Activated T-cell treated with anti-CD3 and anti-CD28 coated beads for 24 hours (primary cell): ENCODE results near the gene FLOT1.
"Not testable (repeated sequence)": the region's sequence is repeated elsewhere in the genome, so short reads cannot be mapped to it uniquely, and the experiment has no call there.

Source experiments
- DNase-seq: peaks from one replicate; pipeline ENCODE4 v3.0.0-alpha.2; 2020; ENCODE audit warnings: low read depth

FLOT1 gene

DNA sequence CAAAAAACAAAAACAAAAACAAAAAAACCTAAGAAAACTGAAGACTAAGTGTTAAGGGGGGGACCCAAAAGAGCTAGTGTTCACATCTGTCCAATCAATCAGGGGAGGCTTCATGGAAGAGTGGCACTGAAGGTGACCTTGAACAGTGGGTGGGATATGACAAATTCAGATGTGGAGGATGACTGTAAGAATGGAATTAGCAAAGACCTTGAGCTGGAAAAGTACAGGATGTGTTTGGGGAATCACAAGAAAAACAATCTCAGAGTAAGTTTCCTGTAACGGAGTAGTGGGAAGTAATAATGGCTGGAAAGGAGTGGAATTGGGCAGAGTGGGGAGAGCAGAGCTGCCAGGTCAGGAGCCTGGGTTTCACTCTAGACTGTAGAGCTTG lies 4.8 kb upstream of the FLOT1 start:
- DNase-seq, result no peak

DNA sequence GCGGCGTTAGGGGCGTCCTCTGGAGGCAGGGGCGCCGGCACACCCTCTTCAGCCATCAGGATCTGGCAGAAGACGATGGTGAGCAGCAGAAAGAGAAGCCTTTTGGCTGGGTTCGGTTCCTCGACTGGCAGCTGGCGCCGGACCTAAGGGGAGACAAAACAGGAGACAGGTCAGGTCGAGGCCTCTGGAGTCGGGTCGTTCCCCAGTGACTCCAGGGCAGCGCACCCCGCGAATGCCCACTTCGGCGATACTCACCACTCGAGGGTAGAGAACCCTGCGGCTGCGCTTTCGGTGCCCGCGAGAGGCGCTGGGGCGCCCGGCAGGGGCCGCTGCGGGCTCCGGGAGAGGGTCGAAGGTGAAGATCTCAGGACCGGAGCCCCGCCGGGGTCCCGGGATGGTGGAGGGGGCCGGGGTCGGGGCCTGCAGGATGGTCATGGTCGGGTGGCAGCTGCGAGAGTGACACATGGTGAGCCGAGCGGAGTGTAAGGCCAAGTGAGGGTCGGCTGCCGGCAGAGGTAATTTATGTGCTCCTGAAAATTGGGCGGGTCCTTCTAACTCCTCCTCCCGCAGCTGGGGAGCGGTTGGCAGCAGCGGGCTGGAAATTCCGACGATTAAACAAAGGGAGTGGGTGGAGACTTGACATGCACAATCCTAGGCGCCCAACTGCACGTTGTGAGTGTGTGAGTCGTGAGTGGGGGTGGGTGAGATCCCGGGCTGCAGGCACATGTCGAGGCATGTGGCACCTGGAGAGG lies 1.7 kb upstream of the FLOT1 start, which contains the start of gene IER3:
Gene IER3, minus strand, starts transcription at position 494 of the 752 bp plus-strand sequence. Its CDS starts 29 bp downstream, at position 465.
- DNase-seq, result peak; percentile 88

DNA sequence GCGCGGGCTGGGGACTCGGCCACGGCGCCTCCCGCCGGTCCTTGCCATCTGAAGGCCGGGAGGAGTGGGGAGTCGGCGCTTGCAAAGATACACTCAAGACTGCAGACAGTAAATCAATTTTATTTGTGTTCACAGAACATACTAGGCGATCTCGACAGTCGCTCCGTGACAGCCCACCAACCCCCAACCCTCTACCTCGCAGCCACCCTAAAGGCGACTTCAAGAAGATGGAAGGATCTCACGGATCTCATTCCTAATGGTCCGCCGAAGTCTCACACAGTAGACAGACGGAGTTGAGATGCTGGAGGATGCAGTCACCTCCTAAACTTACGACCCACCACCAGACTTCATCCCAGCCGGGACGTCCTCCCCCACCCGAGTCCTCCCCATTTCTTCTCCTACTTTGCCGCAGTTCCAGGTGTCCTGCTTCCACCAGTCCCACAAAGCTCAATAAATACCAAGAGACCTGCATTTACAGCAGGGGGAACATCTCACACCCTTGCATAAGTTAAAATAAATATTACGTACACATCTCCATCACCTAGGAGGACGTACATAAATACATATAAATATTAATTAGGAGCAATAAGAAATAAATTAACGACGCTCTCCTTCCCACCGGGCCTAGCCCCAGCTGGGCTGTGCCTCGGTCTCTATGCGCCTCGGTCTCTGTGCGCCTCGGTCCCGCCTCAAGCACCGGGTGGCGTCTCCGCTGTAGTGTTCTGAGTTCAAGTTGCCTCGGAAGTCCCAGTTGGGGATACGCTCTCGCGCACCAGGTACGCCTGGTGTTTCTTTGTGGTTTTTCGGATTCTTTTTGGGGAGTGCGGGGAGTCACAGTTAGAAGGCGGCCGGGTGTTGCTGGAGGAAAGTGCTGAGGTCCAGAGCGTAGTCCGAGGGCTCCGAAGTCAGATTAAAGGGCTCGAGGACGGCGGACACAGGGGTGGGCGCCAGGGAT lies 889 bp upstream of the FLOT1 start:
- DNase-seq, result no peak

DNA sequence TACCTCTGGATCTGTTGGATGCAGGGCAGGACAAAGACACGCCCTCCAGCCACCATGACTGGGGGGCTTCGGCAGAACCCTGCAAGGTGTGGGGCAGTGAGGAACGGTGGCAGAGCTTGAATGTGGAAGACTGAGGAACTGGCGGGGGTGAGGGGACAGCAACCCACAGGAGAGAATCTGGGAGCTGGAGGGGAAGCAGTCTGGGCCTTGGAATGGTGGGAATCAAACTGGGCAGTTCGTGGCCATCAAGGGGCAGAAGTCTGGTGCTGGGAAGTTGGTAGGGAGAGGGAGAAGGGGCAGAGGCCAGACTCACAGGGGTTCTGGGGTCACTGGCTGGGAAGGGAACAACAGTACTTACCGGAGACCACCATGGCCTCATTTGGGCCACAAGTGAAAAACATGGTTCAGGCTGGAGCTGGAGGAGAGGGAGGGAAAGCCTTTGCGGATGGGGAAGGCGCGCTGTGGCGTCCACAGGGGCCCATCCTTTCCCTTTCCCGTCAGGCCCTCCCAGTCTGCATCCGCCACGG lies 635 bp downstream of the FLOT1 start:
- no peak for DNase-seq

DNA sequence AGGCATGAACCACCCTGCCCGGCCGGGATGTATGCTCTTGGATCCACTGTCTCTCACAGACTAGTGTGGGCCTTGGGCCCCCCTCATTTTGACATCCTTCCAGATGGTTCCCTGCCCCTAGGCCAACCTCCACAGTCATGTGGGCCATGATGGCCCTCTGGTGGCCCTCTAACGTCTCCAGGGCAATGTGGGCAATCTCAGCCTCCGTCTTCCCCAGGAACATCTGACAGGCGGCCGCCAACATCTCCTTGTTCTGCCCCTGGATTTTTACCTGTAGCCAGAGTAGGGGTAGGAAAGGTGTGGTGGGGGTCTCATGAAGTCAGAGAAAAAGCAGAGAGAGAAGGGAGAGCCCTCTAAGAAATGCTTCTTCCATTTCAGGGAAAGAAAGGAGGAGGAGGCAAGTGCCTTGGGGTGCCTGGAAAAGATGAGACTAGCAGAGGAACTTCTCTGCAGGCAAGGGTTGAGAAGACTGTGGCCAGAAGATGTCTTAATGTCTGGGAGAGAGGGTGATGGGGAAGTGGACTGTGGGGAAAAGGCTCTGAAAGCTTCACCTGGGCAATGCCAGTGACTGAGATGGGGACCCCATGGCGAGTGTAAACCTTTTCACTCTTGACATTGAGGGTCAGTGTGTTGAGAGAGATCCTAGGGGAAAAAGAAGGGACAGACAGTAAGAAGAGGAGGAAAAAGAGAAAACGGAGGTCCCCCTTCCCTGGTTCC lies 1.3 kb downstream of the FLOT1 start:
- no peak for DNase-seq

GRCh38 chr6:30740540-30740870 lies 2.0 kb downstream of the FLOT1 start:
- no peak for DNase-seq

- DNase-seq, result no peak
Measured at GRCh38 chr6:30738532-30738931, 4.0 kb downstream of the FLOT1 start.

- no peak for DNase-seq
Measured at GRCh38 chr6:30735668-30736314, 6.7 kb downstream of the FLOT1 start.

- no peak for DNase-seq
Measured at GRCh38 chr6:30732237-30732943, 10.1 kb downstream of the FLOT1 start.

DNA sequence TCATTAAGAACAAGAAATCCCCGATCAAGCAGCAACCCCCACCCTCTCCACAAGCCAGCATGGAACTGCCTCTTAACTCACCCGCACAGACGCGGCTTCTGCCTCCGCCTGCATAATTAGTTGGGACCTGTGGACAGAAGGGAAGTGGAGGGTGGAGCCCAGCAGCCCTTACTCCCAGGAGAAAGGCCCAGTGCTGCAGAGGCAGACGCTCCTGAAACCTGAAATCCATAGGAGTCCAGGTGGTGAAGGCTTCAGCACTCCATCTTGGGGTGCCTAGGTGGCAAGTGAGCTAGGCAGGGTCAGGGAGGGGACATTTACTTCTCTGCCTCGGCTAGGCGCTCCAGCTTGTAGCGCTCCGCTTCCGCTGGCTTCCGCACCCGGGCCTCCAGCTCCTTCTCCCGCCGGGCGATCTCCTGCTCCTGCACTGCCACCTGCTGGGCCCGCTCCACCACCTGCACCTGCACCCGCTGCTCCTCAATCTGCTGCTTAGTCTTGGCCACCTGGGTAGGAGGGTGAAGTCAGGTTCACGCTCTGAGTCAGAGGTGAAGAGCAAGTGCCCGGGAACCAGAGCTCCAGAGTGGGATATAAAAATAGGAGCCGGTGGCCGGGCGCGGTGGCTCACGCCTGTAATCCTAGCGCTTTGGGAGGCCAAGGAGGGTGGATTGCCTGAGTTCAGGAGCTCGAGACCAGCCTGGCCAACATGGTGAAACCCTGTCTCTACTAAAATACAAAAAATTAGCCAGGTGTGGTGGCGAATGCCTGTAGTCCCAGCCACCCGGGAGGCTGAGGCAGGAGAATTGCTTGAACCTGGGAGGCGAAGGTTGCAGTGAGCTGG lies 11.7 kb downstream of the FLOT1 start:
- peak; percentile 83 for DNase-seq

DNA sequence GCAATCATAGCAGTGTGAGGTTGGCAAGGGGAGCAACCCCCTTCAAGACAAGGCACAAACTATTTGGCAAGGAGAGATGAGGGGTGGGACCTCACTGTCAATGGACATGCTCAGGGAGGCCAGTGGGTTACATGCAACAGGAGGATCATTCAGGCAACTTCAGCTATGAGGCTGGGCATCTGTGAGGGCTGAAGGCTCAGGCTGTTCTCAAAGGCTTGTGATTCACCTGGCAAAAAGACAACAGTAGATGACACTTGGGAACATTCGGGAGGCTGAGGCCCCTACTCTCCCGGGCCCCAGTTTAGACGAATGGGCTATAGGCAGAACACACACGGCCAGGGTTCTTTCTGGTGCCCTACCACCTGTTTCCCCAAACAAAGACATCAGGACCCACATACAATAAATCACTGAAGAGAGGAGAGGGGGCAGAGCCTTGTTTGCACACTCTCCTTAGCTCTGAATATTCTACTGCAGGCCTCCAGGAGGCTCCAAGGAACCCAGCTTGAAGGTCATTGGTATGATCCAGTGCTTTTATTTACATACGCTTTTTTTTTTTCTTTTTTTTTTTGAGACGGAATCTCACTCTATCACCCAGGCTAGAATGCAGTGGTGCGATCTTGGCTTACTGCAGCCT lies 14.4 kb downstream of the FLOT1 start:
- no peak for DNase-seq

- DNase-seq, result no peak
Measured at GRCh38 chr6:30726506-30727413, 15.7 kb downstream of the FLOT1 start.

- no peak for DNase-seq
Measured at GRCh38 chr6:30725713-30726505, 16.6 kb downstream of the FLOT1 start.

- no peak for DNase-seq
Measured at GRCh38 chr6:30724906-30725667, 17.4 kb downstream of the FLOT1 start.

- not testable (repeated sequence) for DNase-seq
Measured at GRCh38 chr6:30723843-30724741, 18.4 kb downstream of the FLOT1 start.
